Bronchial epithelial cell (primary cell): ENCODE results near the gene UCKL1. TPM values are rescaled to one million over a fixed set of nuclear protein-coding genes. Genes with fewer than 3 reads are reported as not detected.

Source experiments
- DNase-seq: peaks from one replicate; pipeline ENCODE4 v3.0.0-alpha.2; 2010; ENCODE audit warnings: low read depth
- FAIRE-seq: peaks from 2 replicates; lab custom pipeline; 2011; peaks lifted over from hg19 to GRCh38; lab: Jason Lieb, UNC
- H3K27me3 ChIP-seq: 2 replicates; pipeline ENCODE4 v1.5.1; 2011; ENCODE audit warnings: low read length; ENCODE audit not compliant: control insufficient read depth, insufficient read depth
- H3K36me3 ChIP-seq: 2 replicates; pipeline ENCODE4 v1.5.1; 2011; ENCODE audit warnings: low read length; ENCODE audit not compliant: control insufficient read depth, insufficient read depth
- H3K4me3 ChIP-seq: 2 replicates; pipeline ENCODE4 v1.5.1; 2011; ENCODE audit warnings: mild to moderate bottlenecking, low read depth, low read length, control low read depth
- CTCF ChIP-seq: IDR thresholded peaks from 2 replicates; pipeline ENCODE4 v1.5.1; 2011; ENCODE audit warnings: mild to moderate bottlenecking, moderate library complexity, low read length, control low read depth, inconsistent platforms; ENCODE audit not compliant: insufficient read depth, severe bottlenecking
- total RNA-seq: library from RNA; depleted of rRNA; stranded (reverse); fragments of >200 nt; gene quantifications from 2 replicates; pipeline ENCODE4 v1.2.1, GENCODE V29; 2014

Gene UCKL1
- total RNA-seq, 1 donor from 2014 or later = 19.0 TPM

GRCh38 chr20:63952769-63953168 lies 3.4 kb downstream of the UCKL1 start:
- Histone ChIP-seq H3K36me3 (peaks cover 3% of the 10 kb centered on the region), H3K4me3 (no peak overlapping the region), H3K27me3 (no peaks in the 10 kb centered on the region)
- no peak for TF ChIP-seq CTCF
- DNase-seq (no peak), FAIRE-seq (no peak)

GRCh38 chr20:63952210-63952535 lies 4.0 kb downstream of the UCKL1 start:
- no peak for TF ChIP-seq CTCF
- H3K4me3 ChIP-seq = no peak overlapping the region
- FAIRE-seq (no peak), DNase-seq (no peak)
- H3K36me3 ChIP-seq = peaks cover 3% of the 10 kb centered on the region
- no peaks in the 10 kb centered on the region for H3K27me3 ChIP-seq

GRCh38 chr20:63951398-63952209 lies 4.6 kb downstream of the UCKL1 start:
- FAIRE-seq (no peak), DNase-seq (no peak)
- H3K4me3 ChIP-seq = no peak overlapping the region
- no peak for TF ChIP-seq CTCF
- no peaks in the 10 kb centered on the region for H3K27me3 ChIP-seq
- H3K36me3 ChIP-seq = peaks cover 3% of the 10 kb centered on the region

GRCh38 chr20:63950701-63951397 lies 5.4 kb downstream of the UCKL1 start:
- H3K4me3 ChIP-seq = no peak overlapping the region
- H3K27me3 ChIP-seq = no peaks in the 10 kb centered on the region
- FAIRE-seq (no peak), DNase-seq (no peak)
- peaks cover 3% of the 10 kb centered on the region for H3K36me3 ChIP-seq
- TF ChIP-seq CTCF = no peak

GRCh38 chr20:63947638-63948456 lies 8.4 kb downstream of the UCKL1 start:
- no peak for TF ChIP-seq CTCF
- peaks cover 24% of the 10 kb centered on the region for H3K36me3 ChIP-seq
- no peaks in the 10 kb centered on the region for H3K27me3 ChIP-seq
- H3K4me3 ChIP-seq = no peak overlapping the region
- FAIRE-seq (no peak), DNase-seq (no peak)
